ENCODE measurements around the gene APBB2. TPM values are rescaled to one million over a fixed set of nuclear protein-coding genes. Genes with fewer than 3 reads are reported as not detected.

APBB2 gene
- total RNA-seq, 4 donors from 2014 or later: 47.5 to 99.9 (median 57.5) TPM

GRCh38 chr4:41119867-41120295 lies 94.5 kb downstream of the APBB2 start:
- H3K27ac ChIP-seq: no peak overlapping the region
- TF ChIP-seq POLR2A (IDR thresholded peaks at IDR 0.05): no peak
- no peak for TF ChIP-seq CTCF (IDR thresholded peaks at IDR 0.05)
- peaks cover 0 to 14% (median 0%) of the 10 kb centered on the region in 4 donors for H3K4me1 ChIP-seq
- H3K4me3 ChIP-seq: no peak overlapping the region
- DNase-seq: no peak
- no peaks in the 10 kb centered on the region for H3K9me3 ChIP-seq
- no peaks in the 10 kb centered on the region for H3K27me3 ChIP-seq
- no peaks in the 10 kb centered on the region for H3K36me3 ChIP-seq

DNA sequence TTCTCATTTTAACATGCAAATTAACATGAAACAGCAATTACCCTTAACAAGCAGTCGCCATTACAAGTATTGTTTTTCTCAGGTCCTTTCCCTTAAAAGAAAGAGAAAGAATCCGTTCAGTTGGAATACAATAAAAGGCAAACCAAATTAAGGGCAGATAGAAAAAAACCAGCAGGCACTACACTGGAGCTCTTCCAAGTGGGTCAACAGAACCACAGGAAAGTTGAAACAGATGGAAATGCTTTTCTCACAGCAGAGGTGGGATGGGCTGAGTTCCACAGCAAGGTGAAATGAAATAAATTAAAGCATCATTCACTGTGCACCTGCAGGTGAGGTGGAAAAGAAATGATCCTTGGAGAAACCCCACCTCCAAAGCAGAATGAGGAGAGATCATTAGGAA lies 102.6 kb downstream of the APBB2 start:
- no peak for TF ChIP-seq POLR2A (IDR thresholded peaks at IDR 0.05)
- TF ChIP-seq CTCF (IDR thresholded peaks at IDR 0.05): no peak
- H3K4me1 ChIP-seq: no peaks in the 10 kb centered on the region

GRCh38 chr4:41110050-41110449 lies 104.3 kb downstream of the APBB2 start:
- no peak overlapping the region for H3K27ac ChIP-seq
- H3K27me3 ChIP-seq: no peaks in the 10 kb centered on the region
- DNase-seq: no peak

More for the DNA sequence above, 102.6 kb downstream of the APBB2 start:
- no peaks in the 10 kb centered on the region for H3K27me3 ChIP-seq
- H3K9me3 ChIP-seq: no peaks in the 10 kb centered on the region
- H3K36me3 ChIP-seq: no peaks in the 10 kb centered on the region
- DNase-seq: no peak
- no peak overlapping the region for H3K27ac ChIP-seq
- no peak overlapping the region for H3K4me3 ChIP-seq

GRCh38 chr4:41108481-41108880 lies 105.9 kb downstream of the APBB2 start:
- no peak for DNase-seq
- no peak overlapping the region for H3K4me3 ChIP-seq

More at GRCh38 chr4:41110050-41110449, 104.3 kb downstream of the APBB2 start:
- H3K4me1 ChIP-seq: no peaks in the 10 kb centered on the region
- no peaks in the 10 kb centered on the region for H3K9me3 ChIP-seq
- no peak for TF ChIP-seq POLR2A (IDR thresholded peaks at IDR 0.05)
- no peak for TF ChIP-seq CTCF (IDR thresholded peaks at IDR 0.05)
- H3K36me3 ChIP-seq: no peaks in the 10 kb centered on the region
- H3K4me3 ChIP-seq: no peak overlapping the region

GRCh38 chr4:41106694-41107419 lies 107.5 kb downstream of the APBB2 start:
- H3K36me3 ChIP-seq: no peaks in the 10 kb centered on the region
- DNase-seq: no peak
- H3K27me3 ChIP-seq: no peaks in the 10 kb centered on the region
- no peaks in the 10 kb centered on the region for H3K4me1 ChIP-seq
- H3K4me3 ChIP-seq: no peak overlapping the region
- H3K9me3 ChIP-seq: no peaks in the 10 kb centered on the region
- no peak overlapping the region for H3K27ac ChIP-seq
- TF ChIP-seq POLR2A (IDR thresholded peaks at IDR 0.05) (no peak), CTCF (IDR thresholded peaks at IDR 0.05) (no peak)

More at GRCh38 chr4:41108481-41108880, 105.9 kb downstream of the APBB2 start:
- no peaks in the 10 kb centered on the region for H3K36me3 ChIP-seq
- no peak for TF ChIP-seq CTCF (IDR thresholded peaks at IDR 0.05)
- TF ChIP-seq POLR2A (IDR thresholded peaks at IDR 0.05): no peak
- no peaks in the 10 kb centered on the region for H3K4me1 ChIP-seq
- H3K9me3 ChIP-seq: no peaks in the 10 kb centered on the region
- H3K27ac ChIP-seq: no peak overlapping the region
- H3K27me3 ChIP-seq: no peaks in the 10 kb centered on the region
